ENCODE data around the gene KCNK3.

DNA sequence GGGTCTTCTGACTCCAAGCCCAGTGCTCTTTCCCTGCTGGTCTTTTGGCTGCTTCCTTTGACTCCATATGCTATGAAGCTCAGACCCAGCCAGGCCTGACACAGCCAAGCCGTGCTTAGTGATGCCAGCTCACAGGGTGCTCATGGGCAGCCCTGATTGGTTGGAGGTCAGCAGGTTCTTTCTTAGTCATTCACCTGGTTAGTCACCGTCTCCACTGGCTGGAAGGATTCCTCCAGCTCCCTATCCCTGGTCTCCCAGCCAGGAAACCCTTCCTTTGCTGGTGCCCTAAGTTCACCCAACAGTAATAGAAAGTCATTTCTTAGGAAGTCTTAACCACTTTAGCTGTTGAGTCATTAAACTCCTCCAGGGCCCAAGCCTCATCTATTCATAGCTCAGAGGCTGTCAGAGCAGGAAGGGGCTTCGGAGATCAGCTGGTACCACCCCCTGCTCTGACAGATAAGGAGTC, 3.9 kb downstream of the KCNK3 start:
- TF ChIP-seq, protein P1, sequence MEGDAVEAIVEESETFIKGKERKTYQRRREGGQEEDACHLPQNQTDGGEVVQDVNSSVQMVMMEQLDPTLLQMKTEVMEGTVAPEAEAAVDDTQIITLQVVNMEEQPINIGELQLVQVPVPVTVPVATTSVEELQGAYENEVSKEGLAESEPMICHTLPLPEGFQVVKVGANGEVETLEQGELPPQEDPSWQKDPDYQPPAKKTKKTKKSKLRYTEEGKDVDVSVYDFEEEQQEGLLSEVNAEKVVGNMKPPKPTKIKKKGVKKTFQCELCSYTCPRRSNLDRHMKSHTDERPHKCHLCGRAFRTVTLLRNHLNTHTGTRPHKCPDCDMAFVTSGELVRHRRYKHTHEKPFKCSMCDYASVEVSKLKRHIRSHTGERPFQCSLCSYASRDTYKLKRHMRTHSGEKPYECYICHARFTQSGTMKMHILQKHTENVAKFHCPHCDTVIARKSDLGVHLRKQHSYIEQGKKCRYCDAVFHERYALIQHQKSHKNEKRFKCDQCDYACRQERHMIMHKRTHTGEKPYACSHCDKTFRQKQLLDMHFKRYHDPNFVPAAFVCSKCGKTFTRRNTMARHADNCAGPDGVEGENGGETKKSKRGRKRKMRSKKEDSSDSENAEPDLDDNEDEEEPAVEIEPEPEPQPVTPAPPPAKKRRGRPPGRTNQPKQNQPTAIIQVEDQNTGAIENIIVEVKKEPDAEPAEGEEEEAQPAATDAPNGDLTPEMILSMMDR (IDR thresholded peaks at IDR 0.05): no peak
- TF ChIP-seq POLR2AphosphoS5 (IDR thresholded peaks at IDR 0.05): no peak
- no peak for TF ChIP-seq POLR2A (IDR thresholded peaks at IDR 0.05)
- no peak for TF ChIP-seq EP300 (IDR thresholded peaks at IDR 0.05; ENCODE audit: low read depth)
